Liver (tissue), 9 donors: ENCODE measurements around the gene NRG2. TPM values are rescaled to one million over a fixed set of nuclear protein-coding genes. Genes with fewer than 3 reads are reported as not detected.
A peak's percentile ranks its signal among the peaks of the same experiment; 100 is the strongest.

Source experiments
- DNase-seq: peaks from one replicate; pipeline ENCODE4 v3.0.0-alpha.2; 2017; ENCODE audit warnings: low spot score
- H3K27ac ChIP-seq, 2 donors: one replicate each; pipeline ENCODE4 v1.7.0; 2013; ENCODE audit warnings: inconsistent platforms in 2 of 2, low read length in 2 of 2, control low read depth in 1 of 2, low read depth in 1 of 2, mild to moderate bottlenecking in 1 of 2
- H3K27me3 ChIP-seq, 4 donors: one replicate each; pipeline versions ENCODE4 v1.6.1 to v1.7.0; 2013; ENCODE audit warnings: low read length in 3 of 4, inconsistent platforms in 1 of 4, mild to moderate bottlenecking in 1 of 4, moderate library complexity in 1 of 4; ENCODE audit not compliant: control insufficient read depth in 4 of 4, insufficient read depth in 4 of 4
- H3K36me3 ChIP-seq, 4 donors: one replicate each; pipeline versions ENCODE4 v1.6.1 to v1.7.0; 2013; ENCODE audit warnings: low read length in 3 of 4, mild to moderate bottlenecking in 3 of 4, low read depth in 1 of 4, moderate library complexity in 1 of 4; ENCODE audit not compliant: control insufficient read depth in 4 of 4, insufficient read depth in 3 of 4
- H3K4me1 ChIP-seq, 4 donors: one replicate each; pipeline versions ENCODE4 v1.6.1 to v1.7.0; 2013; ENCODE audit warnings: low read length in 3 of 4, mild to moderate bottlenecking in 3 of 4, moderate library complexity in 1 of 4; ENCODE audit not compliant: control insufficient read depth in 4 of 4, insufficient read depth in 4 of 4
- H3K4me3 ChIP-seq, 3 donors: one replicate each; pipeline versions ENCODE4 v1.6.1 to v1.7.0; 2013; ENCODE audit warnings: low read length in 3 of 3, control low read depth in 1 of 3, low read depth in 1 of 3, mild to moderate bottlenecking in 1 of 3
- H3K9ac ChIP-seq, 2 donors: one replicate each; pipeline ENCODE4 v1.7.0; 2013; ENCODE audit warnings: low read length in 2 of 2, mild to moderate bottlenecking in 2 of 2, moderate library complexity in 2 of 2, control low read depth in 1 of 2, low read depth in 1 of 2
- H3K9me3 ChIP-seq, 4 donors: one replicate each; pipeline versions ENCODE4 v1.6.1 to v1.7.0; 2013; ENCODE audit warnings: low read length in 3 of 4; ENCODE audit not compliant: control insufficient read depth in 4 of 4
- ATF3 ChIP-seq: IDR thresholded peaks from 2 replicates; pipeline ENCODE4 v1.6.1; 2016; ENCODE audit warnings: antibody characterized with exemption
- EGR1 ChIP-seq, 2 donors: IDR thresholded peaks; 2 replicates each; pipeline ENCODE4 v1.6.1; 2016 to 2018; ENCODE audit warnings: antibody characterized with exemption in 2 of 2, low read depth in 2 of 2
- FOXA1 ChIP-seq: IDR thresholded peaks from 2 replicates; pipeline ENCODE4 v1.6.1; 2016; ENCODE audit warnings: antibody characterized with exemption
- FOXA2 ChIP-seq: IDR thresholded peaks from 2 replicates; pipeline ENCODE4 v1.6.1; 2016; ENCODE audit warnings: antibody characterized with exemption
- GABPA ChIP-seq, 2 donors: IDR thresholded peaks in 1 of 2; conservative IDR thresholded peaks in 1 of 2; 2 replicates each; pipeline ENCODE4 v1.6.1; 2016; ENCODE audit warnings: antibody characterized with exemption in 2 of 2, mild to moderate bottlenecking in 1 of 2, moderate library complexity in 1 of 2
- HNF4A ChIP-seq, 2 donors: conservative IDR thresholded peaks; 2 replicates each; pipeline ENCODE4 v1.6.1; 2016; ENCODE audit warnings: antibody characterized with exemption in 2 of 2, mild to moderate bottlenecking in 2 of 2
- HNF4G ChIP-seq: IDR thresholded peaks from 2 replicates; pipeline ENCODE4 v1.6.1; 2016; ENCODE audit warnings: antibody characterized with exemption
- JUND ChIP-seq, 2 donors: IDR thresholded peaks; 2 replicates each; pipeline ENCODE4 v1.6.1; 2016; ENCODE audit warnings: antibody characterized with exemption in 2 of 2
- NR2F2 ChIP-seq: IDR thresholded peaks from 2 replicates; pipeline ENCODE4 v1.6.1; 2016; ENCODE audit warnings: antibody characterized with exemption
- RAD21 ChIP-seq, 2 donors: IDR thresholded peaks; 2 replicates each; pipeline ENCODE4 v1.6.1; 2016; ENCODE audit warnings: antibody characterized with exemption in 2 of 2, mild to moderate bottlenecking in 2 of 2
- REST ChIP-seq: IDR thresholded peaks from 2 replicates; pipeline ENCODE4 v1.6.1; 2016; ENCODE audit warnings: antibody characterized with exemption, mild to moderate bottlenecking
- RXRA ChIP-seq, 2 donors: IDR thresholded peaks; 2 replicates each; pipeline ENCODE4 v1.6.1; 2017 to 2018; ENCODE audit warnings: antibody characterized with exemption in 2 of 2, mild to moderate bottlenecking in 1 of 2
- SP1 ChIP-seq: IDR thresholded peaks from 2 replicates; pipeline ENCODE4 v1.6.1; 2018; ENCODE audit warnings: antibody characterized with exemption, mild to moderate bottlenecking
- TAF1 ChIP-seq: conservative IDR thresholded peaks from 2 replicates; pipeline ENCODE4 v1.6.1; 2016; ENCODE audit warnings: antibody characterized with exemption, mild to moderate bottlenecking
- YY1 ChIP-seq: IDR thresholded peaks from 2 replicates; pipeline ENCODE4 v1.6.1; 2016; ENCODE audit warnings: antibody characterized with exemption, mild to moderate bottlenecking
- ZBTB33 ChIP-seq: IDR thresholded peaks from 2 replicates; pipeline ENCODE4 v1.6.1; 2016; ENCODE audit warnings: antibody characterized with exemption
- WGBS: extraction: QIAGEN DNeasy Blood & Tissue Kit; methylation state at CpG from one replicate; pipeline ENCODE4 v1.1.7; 2013; 5-methylcytosine and 5-hydroxymethylcytosine counted together
- polyA plus RNA-seq, 2 donors: library from polyadenylated mRNA; stranded (reverse) in 1 of 2; unstranded in 1 of 2; fragments of 200-250 nt in 1 of 2; fragments of >200 nt in 1 of 2; fragmentation: Nextera tagmentation in 1 of 2; extraction: Ambion mirVana in 1 of 2; gene quantifications; one replicate each; pipeline versions ENCODE4 v1.2.1 to v1.2.3, GENCODE V29; 2013 to 2015
- total RNA-seq, 2 donors: library from RNA; depleted of rRNA; stranded (reverse); fragments of >200 nt; gene quantifications; one replicate each; pipeline ENCODE4 v1.2.3, GENCODE V29; 2014
- TF ChIP-seq, protein P1 (sequence below): fragments of 150-350 bp; IDR thresholded peaks from 2 replicates; pipeline ENCODE4 v1.5.1; 2017; ENCODE audit warnings: improper control_type of control experiment, low read depth, low read length; ENCODE audit not compliant: missing input control
- TF ChIP-seq, protein P2 (sequence below): IDR thresholded peaks from 2 replicates; pipeline ENCODE4 v1.6.1; 2016; ENCODE audit warnings: antibody characterized with exemption
- donor health status: healthy.
- donor health status: healthy.
- donor health status: healthy.
- donor health status: healthy.
- donor health status: healthy.

Gene NRG2
- total and polyA plus RNA-seq, 4 donors: 0.07 to 0.08 TPM; not detected in 2

DNA sequence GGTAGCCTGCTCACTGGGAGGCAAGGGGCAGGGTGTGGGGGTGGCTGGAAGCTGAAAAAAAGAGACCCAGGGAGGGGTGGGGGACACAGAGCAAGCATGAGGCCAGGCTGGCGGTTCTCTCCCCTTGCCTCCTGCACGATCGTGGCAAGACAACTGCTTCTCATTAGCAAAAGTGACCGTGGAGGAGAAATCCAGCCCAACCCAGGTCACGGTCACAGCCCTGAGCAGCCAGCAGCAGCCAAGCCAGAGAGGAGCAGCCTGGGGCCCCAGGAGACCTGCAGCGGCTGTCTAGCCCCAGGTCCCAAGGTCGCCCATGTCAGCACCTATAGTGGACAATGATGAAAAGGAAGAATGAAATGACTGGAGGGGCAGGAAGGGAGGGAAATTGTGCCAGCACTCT, 89.1 kb downstream of the NRG2 start:
- Histone ChIP-seq H3K27ac (no peak overlapping the region), H3K27me3 (no peaks in the 10 kb centered on the region), H3K4me3 (no peak overlapping the region), H3K9me3 (no peaks in the 10 kb centered on the region), H3K9ac (no peak overlapping the region), H3K36me3 (no peaks in the 10 kb centered on the region), H3K4me1 (no peaks in the 10 kb centered on the region)
- no peak for DNase-seq
- TF ChIP-seq TAF1: no peak
- TF ChIP-seq RAD21 (IDR thresholded peaks at IDR 0.05): no peak
- TF ChIP-seq, protein P1, sequence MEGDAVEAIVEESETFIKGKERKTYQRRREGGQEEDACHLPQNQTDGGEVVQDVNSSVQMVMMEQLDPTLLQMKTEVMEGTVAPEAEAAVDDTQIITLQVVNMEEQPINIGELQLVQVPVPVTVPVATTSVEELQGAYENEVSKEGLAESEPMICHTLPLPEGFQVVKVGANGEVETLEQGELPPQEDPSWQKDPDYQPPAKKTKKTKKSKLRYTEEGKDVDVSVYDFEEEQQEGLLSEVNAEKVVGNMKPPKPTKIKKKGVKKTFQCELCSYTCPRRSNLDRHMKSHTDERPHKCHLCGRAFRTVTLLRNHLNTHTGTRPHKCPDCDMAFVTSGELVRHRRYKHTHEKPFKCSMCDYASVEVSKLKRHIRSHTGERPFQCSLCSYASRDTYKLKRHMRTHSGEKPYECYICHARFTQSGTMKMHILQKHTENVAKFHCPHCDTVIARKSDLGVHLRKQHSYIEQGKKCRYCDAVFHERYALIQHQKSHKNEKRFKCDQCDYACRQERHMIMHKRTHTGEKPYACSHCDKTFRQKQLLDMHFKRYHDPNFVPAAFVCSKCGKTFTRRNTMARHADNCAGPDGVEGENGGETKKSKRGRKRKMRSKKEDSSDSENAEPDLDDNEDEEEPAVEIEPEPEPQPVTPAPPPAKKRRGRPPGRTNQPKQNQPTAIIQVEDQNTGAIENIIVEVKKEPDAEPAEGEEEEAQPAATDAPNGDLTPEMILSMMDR: no peak
- no peak for TF ChIP-seq HNF4A (conservative IDR thresholded peaks at IDR 0.05)
- no peak for TF ChIP-seq RXRA (IDR thresholded peaks at IDR 0.05)
- WGBS: 81% methylated on average over 7 of the region's 7 CpGs

- Histone ChIP-seq H3K27ac (no peak overlapping the region), H3K4me3 (no peak overlapping the region), H3K4me1 (no peaks in the 10 kb centered on the region), H3K36me3 (no peaks in the 10 kb centered on the region), H3K27me3 (no peaks in the 10 kb centered on the region), H3K9ac (no peak overlapping the region), H3K9me3 (no peaks in the 10 kb centered on the region)
- WGBS: 94% methylated on average over 13 of the region's 13 CpGs
- TF ChIP-seq, protein P2, sequence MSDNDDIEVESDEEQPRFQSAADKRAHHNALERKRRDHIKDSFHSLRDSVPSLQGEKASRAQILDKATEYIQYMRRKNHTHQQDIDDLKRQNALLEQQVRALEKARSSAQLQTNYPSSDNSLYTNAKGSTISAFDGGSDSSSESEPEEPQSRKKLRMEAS: no peak
- TF ChIP-seq RAD21 (IDR thresholded peaks at IDR 0.05): no peak
- TF ChIP-seq FOXA2: no peak
- TF ChIP-seq HNF4G: no peak
- no peak for TF ChIP-seq ATF3
- no peak for TF ChIP-seq GABPA (IDR thresholded peaks at IDR 0.05 in 1 of 2, conservative IDR thresholded peaks at IDR 0.05 in 1 of 2)
- TF ChIP-seq TAF1: no peak
- TF ChIP-seq REST: no peak
- TF ChIP-seq HNF4A (conservative IDR thresholded peaks at IDR 0.05): no peak
- TF ChIP-seq RXRA (IDR thresholded peaks at IDR 0.05): no peak
- no peak for TF ChIP-seq FOXA1
- no peak for TF ChIP-seq ZBTB33
- no peak for TF ChIP-seq JUND (IDR thresholded peaks at IDR 0.05)
- TF ChIP-seq NR2F2: no peak
- TF ChIP-seq, protein P1: no peak
- TF ChIP-seq SP1: no peak
- TF ChIP-seq EGR1 (IDR thresholded peaks at IDR 0.05; ENCODE audit: low read depth in 2 of 2): no peak
- TF ChIP-seq YY1: no peak
- DNase-seq: peak; percentile 28
Observed at GRCh38 chr5:139952574-139952973, 90.5 kb downstream of the NRG2 start.
